Kidney (tissue), 14 donors: ENCODE measurements around the gene APOL2. TPM values are rescaled to one million over a fixed set of nuclear protein-coding genes. Genes with fewer than 3 reads are reported as not detected.

Source experiments
- DNase-seq, 5 donors: peaks; one replicate each; pipeline ENCODE4 v3.0.0-alpha.2; 2013 to 2020
- FAIRE-seq: peaks from 2 replicates; lab custom pipeline; 2012; peaks lifted over from hg19 to GRCh38; lab: Jason Lieb, UNC
- H3K27ac ChIP-seq, 2 donors: one replicate each; pipeline ENCODE4 v1.7.0; 2013; ENCODE audit warnings: low read depth in 2 of 2, low read length in 2 of 2, inconsistent platforms in 1 of 2
- H3K27me3 ChIP-seq: one replicate; pipeline ENCODE4 v1.7.1; 2013; ENCODE audit warnings: low read length, inconsistent platforms; ENCODE audit not compliant: control insufficient read depth, insufficient read depth
- H3K36me3 ChIP-seq, 3 donors: one replicate each; pipeline versions ENCODE4 v1.7.0 to v1.7.1; 2013; ENCODE audit warnings: low read length in 3 of 3, control low read depth in 1 of 3, inconsistent platforms in 1 of 3; ENCODE audit not compliant: insufficient read depth in 3 of 3, control insufficient read depth in 2 of 3
- H3K4me1 ChIP-seq, 3 donors: one replicate each; pipeline versions ENCODE4 v1.7.0 to v1.7.1; 2013; ENCODE audit warnings: low read length in 3 of 3, inconsistent platforms in 1 of 3, low read depth in 1 of 3; ENCODE audit not compliant: control insufficient read depth in 2 of 3, insufficient read depth in 2 of 3
- H3K4me3 ChIP-seq, 3 donors: one replicate each; pipeline versions ENCODE4 v1.7.0 to v1.8.1; 2013; ENCODE audit warnings: low read length in 3 of 3, control low read depth in 1 of 3, inconsistent platforms in 1 of 3
- H3K9ac ChIP-seq, 3 donors: one replicate each; pipeline versions ENCODE4 v1.7.0 to v1.7.1; 2013; ENCODE audit warnings: low read length in 3 of 3, control low read depth in 1 of 3, inconsistent platforms in 1 of 3
- H3K9me3 ChIP-seq, 3 donors: one replicate each; pipeline versions ENCODE4 v1.7.0 to v1.7.1; 2013; ENCODE audit warnings: low read length in 3 of 3, control low read depth in 1 of 3, inconsistent platforms in 1 of 3; ENCODE audit not compliant: control insufficient read depth in 2 of 3, insufficient read depth in 1 of 3
- CTCF ChIP-seq: IDR thresholded peaks from 3 replicates; pipeline ENCODE4 v1.5.1; 2012; ENCODE audit warnings: mild to moderate bottlenecking, moderate library complexity, borderline replicate concordance; ENCODE audit not compliant: insufficient read depth; ENCODE audit errors: extremely low read depth
- intact Hi-C: fragments of 100-400 bp; cut with DNase I; formaldehyde crosslinking; loops from one replicate; pipeline ENCODE4 v1.11.1; 2022
- polyA plus RNA-seq: library from polyadenylated mRNA; stranded (reverse); fragments of 350-450 nt; fragmentation: Illumina TruSeq; extraction: RNeasy Lipid Tissue Mini Kit (QIAGEN cat#74804); gene quantifications from one replicate; pipeline ENCODE4 v1.2.3, GENCODE V29; 2014; ENCODE audit warnings: low read depth, low replicate concordance; ENCODE audit not compliant: insufficient read depth
- total RNA-seq: library from RNA; stranded (reverse); fragmentation: NEBNext Ultra II Directional; extraction: Animal tissue kit (Norgen Biotek cat#: 25700); gene quantifications from one replicate; pipeline ENCODE4 v1.2.1, GENCODE V29; 2021
- donor health status: control.
- donor health status: control.
- donor health status: control.
- donor health status: control.
- donor health status: control.
- donor health status: DM: yes; HTN: yes; CAD: no.
- donor health status: Normal renal cell carcinoma (clear cell type).

The APOL2 gene
- total and polyA plus RNA-seq, 2 donors from 2014 or later: 34.8 to 48.8 TPM

GRCh38 chr22:36194385-36194784 is 44.9 kb downstream of the APOL2 start:
- Histone ChIP-seq H3K27me3 (no peaks in the 10 kb centered on the region), H3K4me1 (peaks cover 5 to 18% (median 17%) of the 10 kb centered on the region in 3 donors), H3K9ac (no peak overlapping the region), H3K27ac (no peak overlapping the region), H3K9me3 (no peaks in the 10 kb centered on the region), H3K4me3 (no peak overlapping the region), H3K36me3 (no peaks in the 10 kb centered on the region)
- no peak for TF ChIP-seq CTCF
- DNase-seq (no peak), FAIRE-seq (no peak)
- intact Hi-C loops: no loop called here

- FAIRE-seq: no peak
- no peak overlapping the region for H3K27ac ChIP-seq
- H3K9me3 ChIP-seq: no peaks in the 10 kb centered on the region
- H3K4me1 ChIP-seq: peaks cover 5 to 17% (median 17%) of the 10 kb centered on the region in 3 donors
- intact Hi-C loops: no loop called here
- no peak overlapping the region for H3K9ac ChIP-seq
- H3K4me3 ChIP-seq: no peak overlapping the region
- no peaks in the 10 kb centered on the region for H3K36me3 ChIP-seq
- no peak for DNase-seq
- H3K27me3 ChIP-seq: no peaks in the 10 kb centered on the region
- TF ChIP-seq CTCF: no peak
These were observed 45.8 kb downstream of the APOL2 start for GRCh38 chr22:36193577-36193976.

- H3K36me3 ChIP-seq: no peaks in the 10 kb centered on the region
- H3K4me3 ChIP-seq: no peak overlapping the region
- intact Hi-C loops: no loop called here
- H3K9ac ChIP-seq: no peak overlapping the region
- no peaks in the 10 kb centered on the region for H3K9me3 ChIP-seq
- H3K27ac ChIP-seq: no peak overlapping the region
- peaks cover 5 to 17% (median 16%) of the 10 kb centered on the region in 3 donors for H3K4me1 ChIP-seq
- FAIRE-seq (no peak), DNase-seq (no peak)
- no peak for TF ChIP-seq CTCF
- no peaks in the 10 kb centered on the region for H3K27me3 ChIP-seq
These were observed 46.2 kb downstream of the APOL2 start for GRCh38 chr22:36193171-36193570.

GRCh38 chr22:36192542-36192941 is 46.8 kb downstream of the APOL2 start:
- no peak for FAIRE-seq
- no peak overlapping the region for H3K4me3 ChIP-seq
- no peak overlapping the region for H3K27ac ChIP-seq
- no peaks in the 10 kb centered on the region for H3K9me3 ChIP-seq
- peaks cover 4 to 13% (median 9%) of the 10 kb centered on the region in 3 donors for H3K4me1 ChIP-seq
- H3K36me3 ChIP-seq: no peaks in the 10 kb centered on the region
- DNase-seq: no peak
- H3K27me3 ChIP-seq: no peaks in the 10 kb centered on the region
- no peak overlapping the region for H3K9ac ChIP-seq
- TF ChIP-seq CTCF: no peak
- intact Hi-C loops: no loop called here
